HPDE6-E6E7 (cell line): Measurements from ENCODE around the gene JAM2.
"Not testable (repeated sequence)": the region's sequence is repeated elsewhere in the genome, so short reads cannot be mapped to it uniquely, and the experiment has no call there.

ENCODE experiments used
- DNase-seq: peaks from one replicate; pipeline ENCODE4 v3.0.0; 2011; ENCODE audit warnings: missing footprints; ENCODE audit errors: extremely low spot score

JAM2 gene, protein sequence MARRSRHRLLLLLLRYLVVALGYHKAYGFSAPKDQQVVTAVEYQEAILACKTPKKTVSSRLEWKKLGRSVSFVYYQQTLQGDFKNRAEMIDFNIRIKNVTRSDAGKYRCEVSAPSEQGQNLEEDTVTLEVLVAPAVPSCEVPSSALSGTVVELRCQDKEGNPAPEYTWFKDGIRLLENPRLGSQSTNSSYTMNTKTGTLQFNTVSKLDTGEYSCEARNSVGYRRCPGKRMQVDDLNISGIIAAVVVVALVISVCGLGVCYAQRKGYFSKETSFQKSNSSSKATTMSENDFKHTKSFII

DNA sequence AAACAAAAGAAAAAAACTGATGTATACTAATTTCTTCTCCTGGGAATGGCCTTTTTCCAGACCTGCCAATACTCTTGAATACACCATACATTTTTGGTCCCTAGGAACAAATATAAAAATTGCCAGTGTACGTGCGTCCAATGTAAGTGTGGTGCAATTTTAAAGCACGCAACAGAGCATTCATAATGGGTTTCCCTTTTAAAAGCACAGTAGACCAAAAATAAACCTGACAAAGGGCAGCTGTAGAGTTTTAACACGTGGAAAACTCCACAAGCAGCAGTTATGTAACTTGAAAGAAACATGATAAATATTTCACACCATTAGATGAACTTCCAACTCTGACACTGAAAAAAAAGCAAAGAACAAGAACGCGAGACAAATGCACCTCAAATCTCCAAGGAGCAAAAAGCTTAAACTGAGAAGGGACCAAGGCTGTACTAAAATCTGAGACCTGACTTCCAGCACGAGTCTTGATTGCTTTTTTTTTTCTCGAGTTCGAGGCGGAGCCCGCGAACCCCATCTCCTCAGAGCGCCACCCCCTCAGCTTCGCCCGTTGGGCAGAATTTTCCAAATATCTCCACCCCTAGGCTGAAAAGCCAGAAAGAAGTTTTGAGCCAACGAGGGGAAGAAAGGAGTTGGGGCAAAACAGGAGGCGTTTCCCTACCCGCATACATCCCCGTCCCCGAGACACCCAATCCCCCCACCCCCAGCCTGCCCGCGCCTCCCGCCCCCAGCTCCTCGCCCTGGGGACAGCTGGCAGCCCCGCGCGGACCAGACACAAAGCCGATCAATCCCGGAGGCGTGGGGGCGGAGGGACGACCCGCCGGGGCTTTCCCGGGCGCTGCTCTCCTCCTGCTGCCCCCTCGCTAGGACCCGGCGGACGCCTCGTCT is at the start of gene JAM2:
Gene JAM2 (plus strand): TSS at position 599 of the 891 bp plus-strand sequence. CDS start 564 bp downstream, outside the sequence.
- DNase-seq: no peak

DNA sequence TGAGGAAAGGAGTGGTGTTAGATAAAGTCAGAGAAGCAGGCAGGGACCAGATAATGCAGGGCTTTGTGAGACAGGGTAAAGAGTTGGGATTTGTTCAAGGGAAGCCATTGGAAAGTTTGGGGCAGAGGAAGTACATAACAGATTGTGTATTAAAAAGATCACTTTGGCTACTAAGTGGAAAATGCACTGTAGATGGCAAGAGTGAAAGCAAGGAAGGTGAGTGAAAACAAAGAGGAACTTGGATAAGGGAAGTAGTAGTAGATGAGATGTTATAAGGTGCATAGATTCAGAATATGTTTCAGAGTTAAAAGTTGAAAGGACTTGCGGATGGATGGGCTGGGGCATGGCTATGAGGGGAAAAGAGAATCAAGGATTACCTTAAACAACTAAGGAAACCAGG is 49.2 kb upstream of the JAM2 start:
- no peak for DNase-seq

DNA sequence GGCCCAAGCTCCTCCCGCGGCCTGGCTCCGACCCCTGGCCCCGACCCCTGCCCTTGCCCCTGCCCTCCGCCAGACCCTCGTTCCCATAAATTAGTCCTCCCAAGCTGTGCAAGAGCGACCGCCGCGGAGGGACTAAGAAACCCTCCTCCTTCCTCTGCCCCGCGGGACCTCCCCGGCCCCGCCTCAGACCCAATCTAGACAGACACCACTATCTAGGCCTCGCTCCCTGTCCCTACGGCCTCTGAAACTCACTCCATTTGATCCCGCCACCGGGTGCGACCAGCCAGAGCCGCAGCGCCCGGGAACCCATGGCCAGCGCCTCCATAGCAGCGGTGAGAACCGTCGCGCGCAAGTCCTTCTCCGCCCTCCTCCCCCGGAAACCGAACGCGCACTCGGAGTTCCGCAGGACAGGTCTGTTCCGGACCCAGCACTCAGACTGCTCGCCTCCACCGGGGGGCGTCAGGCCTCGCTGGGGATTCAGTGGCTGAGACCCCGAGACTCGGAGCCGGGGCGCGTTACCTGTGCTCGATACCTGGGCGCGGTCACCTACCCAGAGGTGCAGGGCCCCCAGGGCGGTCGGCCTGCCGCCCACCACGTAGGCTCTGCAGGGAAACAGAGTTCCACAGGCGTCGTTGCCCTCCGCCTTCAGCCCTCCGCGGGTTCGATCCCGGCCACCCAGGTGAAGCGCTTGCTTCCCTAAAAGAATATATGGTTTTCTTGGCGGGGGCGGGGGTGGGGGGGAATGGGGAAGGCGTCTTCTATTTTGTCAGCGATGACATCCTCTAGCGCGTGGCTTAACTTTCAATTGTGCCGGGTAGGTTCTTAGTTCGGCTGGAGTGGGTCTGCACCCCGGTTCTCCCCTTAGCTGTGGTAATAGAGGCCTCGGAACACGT is 31.7 kb upstream of the JAM2 start, which contains the start of gene MRPL39:
Gene MRPL39 (minus strand): TSS at position 331 of the 893 bp plus-strand sequence. CDS start 6 bp downstream, at position 325.
- peak; percentile 90 for DNase-seq

DNA sequence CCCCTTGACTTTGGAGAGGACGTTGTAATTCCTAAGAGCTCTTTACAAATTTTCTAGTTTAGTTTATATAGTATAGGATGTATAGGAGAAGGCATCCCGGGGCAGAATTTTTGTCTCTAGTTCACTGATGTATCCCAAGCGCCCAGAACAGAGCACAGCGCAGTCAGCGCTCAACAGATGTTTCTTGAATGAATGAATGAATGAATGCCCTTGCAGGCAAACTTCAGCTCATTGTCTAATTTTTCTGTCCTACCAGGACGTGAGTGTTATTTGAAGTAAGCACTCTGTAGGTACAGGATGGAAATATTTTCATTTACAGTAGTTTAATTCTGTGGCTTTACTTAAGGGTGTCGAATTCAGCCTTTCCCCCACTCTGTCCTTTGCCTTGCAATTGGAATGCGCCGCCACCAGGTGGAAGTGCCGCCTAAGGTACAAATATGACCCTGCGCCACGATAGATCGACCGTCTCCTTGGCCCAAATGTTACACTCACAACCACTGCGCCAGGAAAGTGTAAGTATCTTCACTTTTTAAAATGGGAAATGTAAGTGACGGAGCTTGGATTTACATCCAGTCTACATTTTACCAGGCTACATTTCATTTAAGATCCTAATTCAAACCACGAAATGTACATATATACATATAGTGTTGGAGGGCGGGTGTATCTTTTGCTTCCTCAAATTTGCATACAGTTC is 30.9 kb upstream of the JAM2 start:
- peak; percentile 67 for DNase-seq

DNA sequence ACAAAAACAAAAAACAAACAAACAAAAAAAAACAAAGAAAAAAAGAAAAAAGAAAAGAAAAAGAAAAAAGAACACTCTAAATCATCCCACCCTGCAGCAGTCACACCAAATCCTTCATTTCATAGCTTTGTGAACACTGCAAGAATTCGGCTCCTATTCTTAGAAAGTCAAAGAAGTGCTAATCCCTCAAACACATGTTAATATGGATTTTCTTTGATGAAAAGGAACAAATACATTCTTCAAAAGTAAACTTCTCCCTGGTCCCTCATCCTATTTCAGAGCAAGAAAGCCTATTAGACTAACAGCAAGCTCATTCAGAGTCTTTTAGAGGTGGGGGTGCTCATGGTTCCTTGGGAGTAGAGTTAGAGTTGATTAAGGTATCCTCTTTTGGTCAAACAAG is 24.6 kb upstream of the JAM2 start:
- no peak for DNase-seq

DNA sequence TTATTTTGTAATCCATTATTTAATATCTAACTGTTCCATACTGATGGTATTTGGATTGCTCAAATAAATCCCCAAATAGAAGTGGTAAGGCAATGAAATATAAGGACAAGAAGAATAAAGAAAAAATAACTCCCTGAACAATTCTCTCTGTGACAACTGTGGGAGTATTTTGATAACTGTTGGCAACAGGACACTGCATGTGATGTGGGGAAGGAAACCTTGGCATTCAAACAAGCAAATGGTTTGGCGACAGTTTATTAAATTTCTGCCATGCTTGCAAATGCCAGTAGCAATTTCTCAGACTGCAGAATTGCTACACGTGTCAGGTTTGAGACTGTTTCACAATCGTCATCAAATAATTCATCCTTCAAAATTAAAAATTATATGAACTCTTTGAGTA is 23.2 kb upstream of the JAM2 start:
- no peak for DNase-seq

DNA sequence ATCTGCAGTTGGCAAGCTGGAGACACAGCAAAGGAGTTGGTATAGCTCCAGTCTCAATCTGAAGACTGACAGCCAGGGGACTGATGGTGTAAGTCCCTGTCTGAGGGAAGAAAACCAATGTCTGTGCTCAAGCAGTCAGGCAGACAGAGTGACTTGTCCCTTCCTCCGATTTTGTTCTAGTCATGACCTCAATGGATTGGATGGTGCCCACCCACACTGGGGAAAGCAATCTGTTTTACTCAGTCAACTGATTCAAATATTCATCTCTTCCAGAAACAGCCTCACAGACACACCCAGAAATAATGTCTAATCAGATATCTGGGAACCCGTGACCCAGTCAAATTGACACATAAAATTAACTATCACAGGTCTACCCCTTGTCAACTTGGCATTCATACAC is 19.9 kb upstream of the JAM2 start:
- no peak for DNase-seq

DNA sequence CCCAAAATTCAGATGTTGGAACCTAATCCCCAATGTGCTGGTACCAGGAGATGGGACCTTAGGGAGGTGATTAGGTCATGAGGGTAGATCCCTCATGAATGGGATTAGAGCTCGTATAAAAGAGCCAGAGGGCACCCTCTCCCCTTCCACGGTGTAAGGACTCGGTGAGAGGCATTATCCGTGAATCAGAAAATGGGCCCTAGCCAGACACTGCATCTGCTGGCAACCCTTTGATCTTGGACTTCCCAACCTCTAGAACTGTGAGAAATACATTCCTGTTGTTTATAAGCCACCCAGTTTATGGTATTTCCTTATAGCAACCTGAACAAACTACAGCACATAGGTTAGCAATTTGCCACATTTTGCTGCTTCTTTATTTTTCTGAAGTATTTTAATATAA is 14.5 kb upstream of the JAM2 start:
- no peak for DNase-seq

DNA sequence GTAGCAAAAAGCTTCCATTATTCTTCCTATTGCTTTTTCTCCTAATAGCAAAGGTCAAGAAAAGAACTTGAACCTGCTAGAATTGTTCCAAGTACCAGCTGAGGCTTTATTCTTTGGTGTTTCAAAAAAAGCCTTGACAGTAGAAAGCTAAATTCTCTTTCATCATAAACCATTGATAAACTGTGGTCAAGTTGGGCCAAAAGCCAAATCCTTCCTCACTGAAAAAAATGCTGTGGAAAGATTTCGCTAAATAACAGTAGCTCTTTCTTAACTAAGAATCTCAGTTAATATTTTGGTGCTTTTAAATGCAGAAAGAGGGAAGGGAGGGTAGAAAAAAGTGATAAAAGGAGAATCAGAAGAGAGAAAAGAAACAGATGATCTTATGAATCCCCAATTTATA is 14.0 kb upstream of the JAM2 start:
- no peak for DNase-seq

DNA sequence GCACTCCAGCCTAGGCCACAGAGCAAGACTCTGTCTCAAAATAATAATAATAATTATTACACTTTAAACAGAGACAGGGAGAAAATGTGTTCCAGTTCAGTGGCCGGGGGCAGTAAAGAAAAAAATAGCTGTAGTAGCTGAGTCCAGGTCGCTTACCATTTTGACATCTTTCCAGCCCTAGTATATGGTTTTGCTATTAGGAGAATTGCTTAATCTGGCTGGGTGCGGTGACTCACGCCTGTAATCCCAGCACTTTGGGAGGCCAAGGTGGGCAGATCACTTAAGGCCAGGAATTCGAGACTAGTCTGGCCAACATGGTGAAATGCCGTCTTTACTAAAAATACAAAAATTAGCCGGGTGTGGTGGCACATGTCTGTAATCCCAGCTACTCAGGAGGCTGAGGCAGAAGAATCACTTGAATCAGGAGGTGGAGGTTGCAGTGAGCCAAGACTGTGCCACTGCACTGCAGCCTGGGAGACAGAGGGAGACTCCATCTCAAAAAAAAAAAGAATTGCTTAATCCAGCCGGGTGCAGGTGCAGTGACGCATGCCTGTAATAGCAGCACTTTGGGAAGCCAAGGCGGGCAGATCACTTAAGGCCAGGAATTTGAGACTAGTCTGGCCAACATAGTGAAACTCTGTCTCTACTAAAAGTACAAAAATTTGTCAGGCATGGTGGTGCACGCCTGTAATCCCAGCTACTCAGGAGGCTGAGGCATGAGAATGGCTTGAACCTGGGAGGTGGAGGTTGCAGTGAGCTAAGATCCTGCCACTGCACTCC is 13.1 kb upstream of the JAM2 start:
- DNase-seq: not testable (repeated sequence)

DNA sequence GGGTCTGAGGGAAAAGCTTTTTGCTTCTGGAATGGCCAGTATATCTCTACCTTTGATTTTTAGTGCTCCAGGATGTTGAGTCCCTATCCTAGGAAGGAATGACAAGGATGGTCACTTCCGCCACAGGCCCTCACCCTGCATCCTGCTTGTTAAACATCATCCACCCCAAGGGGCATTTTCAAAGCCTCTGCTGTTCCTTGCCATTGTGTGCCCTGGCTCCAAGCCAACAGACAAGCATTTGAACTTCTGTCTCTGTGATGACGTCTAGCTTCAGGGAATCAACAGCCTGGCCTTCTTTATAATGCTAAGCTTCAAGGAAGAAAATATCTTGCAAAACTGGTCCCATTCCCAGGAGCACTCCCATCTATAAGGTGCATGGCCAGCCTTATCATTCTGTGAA is 12.3 kb upstream of the JAM2 start:
- DNase-seq: no peak

DNA sequence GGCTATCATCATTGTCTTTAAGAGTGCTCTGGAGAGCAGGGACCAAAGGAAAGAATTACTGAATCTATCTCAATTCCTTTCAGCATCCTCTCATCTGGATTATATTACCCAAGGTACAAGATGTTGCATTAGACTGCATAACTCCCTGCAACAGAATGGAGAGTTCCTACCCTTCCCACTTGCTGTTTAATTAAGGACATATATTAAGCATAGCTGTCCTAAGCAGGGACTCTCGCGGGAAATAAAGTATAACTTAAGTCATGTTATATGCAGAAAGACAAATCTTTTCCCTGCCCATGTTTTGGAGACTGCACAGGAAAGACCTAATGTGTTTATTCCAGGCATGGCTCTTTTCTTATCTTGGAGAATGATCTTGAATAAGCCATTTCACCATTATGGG is 6.8 kb upstream of the JAM2 start:
- DNase-seq: no peak

DNA sequence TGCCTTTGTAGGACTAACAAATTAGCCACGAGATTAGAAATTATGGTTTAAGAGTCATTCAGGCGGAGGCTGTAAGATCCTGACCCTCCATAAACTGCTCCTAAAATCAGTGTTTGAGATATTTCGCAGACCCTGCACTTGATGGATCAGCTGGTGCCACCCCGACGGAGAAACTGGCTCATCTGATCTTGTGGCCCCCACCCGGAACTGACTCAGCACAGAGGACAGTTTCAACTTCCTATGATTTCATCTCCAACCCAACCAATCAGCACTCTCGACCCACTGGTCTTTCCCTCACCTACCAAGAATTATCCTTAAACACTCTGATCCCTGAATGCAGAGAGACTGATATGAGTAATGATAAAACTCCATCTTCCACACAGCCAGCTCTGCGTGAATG is 3.7 kb upstream of the JAM2 start:
- no peak for DNase-seq

DNA sequence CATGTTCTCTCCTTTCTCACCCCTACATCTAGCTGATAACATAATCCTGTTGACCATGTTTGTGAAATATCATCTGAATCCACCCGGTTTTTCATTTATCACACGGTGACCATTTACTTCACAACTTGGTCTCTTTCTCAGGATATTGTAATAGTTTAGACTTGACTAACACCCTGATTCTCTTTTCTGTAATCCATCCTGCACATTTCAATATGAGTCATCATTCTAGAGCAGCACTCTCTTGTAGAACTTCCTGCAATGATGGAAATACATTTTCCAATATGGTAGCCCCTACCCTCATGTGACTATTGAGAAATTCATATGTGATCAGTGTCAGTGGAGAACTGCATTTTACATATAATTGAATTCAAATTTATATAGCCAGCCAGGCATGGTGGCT is 2.3 kb upstream of the JAM2 start:
- DNase-seq: no peak

DNA sequence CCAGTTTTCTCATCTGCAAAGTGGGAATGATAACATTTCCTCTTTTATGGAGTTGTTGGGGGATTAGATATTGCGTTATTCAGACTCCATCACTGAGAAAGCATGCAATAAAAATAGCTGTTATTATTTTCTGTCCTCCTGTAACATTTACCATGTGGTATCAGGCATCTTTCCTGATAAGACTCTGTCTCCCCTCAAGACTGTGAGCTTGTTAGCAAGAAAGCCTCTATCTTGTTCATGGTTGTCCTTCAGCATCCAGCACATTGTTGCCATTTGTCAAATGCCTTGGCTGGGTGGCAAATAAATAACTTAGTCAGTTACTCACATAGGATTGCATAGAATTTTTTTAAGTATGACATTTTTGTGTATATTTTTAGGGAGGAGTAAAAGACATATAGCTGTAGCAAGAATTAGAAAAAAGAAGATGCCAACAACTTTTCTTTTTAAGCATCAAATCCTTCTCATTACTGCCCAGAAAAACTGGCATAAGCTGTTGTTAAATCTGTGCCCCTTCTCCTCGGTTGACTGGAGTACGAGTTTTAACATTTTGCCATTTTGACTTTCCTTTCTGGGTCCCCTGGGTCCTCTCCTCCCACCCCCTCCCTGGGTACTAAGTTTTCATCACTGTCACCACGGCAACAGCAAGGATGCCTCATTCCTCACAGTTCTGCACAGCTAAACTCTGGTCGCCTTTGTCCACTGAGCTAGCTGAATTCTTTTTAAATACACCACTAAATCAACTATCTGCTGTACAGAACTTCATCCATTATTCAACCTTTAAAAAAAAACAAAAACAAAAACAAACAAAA is 1.0 kb upstream of the JAM2 start:
- no peak for DNase-seq

DNA sequence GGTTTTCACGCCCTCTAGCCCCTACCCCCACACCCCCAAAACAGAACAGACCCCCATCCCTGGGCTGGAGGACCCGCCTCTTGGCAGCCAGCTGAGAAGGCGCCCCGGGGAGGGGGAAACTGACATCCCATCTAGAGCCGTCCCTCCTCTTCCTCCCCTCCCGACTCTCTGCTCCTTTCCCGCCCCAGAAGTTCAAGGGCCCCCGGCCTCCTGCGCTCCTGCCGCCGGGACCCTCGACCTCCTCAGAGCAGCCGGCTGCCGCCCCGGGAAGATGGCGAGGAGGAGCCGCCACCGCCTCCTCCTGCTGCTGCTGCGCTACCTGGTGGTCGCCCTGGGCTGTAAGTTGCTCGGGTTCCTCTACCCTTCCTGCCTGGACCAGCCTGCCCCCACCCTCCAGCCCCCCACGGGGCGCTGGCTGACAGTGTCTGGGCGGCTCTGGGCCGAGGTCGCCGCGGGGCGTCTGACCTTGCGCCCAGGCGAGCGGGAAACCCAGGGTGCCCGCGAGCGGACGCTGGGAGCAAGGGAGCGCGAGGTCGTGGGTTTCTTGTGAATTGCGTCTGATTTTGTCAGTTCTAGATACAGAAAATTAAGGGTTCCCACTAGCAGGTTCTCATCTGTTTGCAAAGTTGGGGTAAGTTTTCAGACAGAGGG is 618 bp downstream of the JAM2 start:
- DNase-seq: no peak

DNA sequence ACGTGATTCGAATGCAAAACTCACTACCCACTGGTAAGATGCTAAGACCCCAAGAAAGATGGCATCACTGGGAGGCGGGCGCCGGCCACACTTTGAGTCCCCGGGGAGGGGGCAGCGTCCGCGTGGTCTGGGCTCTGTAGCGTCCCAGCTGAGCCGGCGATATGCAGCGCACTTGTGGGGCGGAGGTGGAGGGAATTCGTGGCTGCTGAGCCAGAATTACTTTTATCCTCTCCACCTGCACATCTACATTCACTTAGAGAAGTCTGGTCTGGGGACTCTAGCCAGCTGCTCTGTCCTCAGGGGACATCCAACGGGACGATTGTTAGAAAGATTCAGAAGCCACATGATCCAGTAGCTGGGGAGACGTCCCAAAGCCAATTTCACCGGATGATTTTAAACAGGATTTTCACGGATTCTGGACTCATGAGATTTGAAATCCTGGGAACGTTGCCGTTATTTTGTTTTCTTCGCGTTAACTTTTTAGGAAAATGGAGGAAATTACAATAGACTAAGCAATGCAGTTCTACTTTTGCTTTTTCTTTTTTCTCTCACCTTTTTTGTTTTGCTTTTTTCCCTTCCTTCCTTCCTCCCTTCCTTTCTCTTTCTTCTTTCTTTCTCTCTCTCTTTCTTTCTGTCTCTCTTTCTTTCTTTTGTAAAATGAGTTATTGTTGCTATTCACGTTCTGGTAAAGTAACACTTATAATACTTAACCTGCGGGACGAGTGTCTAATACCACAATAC is 1.3 kb downstream of the JAM2 start:
- DNase-seq: no peak

DNA sequence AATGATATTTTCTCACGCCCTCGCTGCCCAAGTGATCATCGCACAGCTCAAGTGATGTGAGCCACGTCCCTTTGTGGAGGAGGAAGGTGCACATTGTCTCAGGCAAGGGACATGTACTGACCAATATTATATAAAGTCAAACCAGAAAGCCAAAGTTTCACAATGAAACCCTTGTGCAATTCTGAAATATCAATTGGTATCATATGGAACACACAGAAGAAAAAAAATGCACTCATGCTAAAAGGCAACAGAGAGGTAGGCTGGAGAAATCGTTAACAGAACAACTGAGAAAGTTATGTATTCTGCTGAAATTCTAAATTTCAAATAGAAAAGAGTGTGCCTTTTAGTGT is 1.9 kb downstream of the JAM2 start:
- DNase-seq: no peak

DNA sequence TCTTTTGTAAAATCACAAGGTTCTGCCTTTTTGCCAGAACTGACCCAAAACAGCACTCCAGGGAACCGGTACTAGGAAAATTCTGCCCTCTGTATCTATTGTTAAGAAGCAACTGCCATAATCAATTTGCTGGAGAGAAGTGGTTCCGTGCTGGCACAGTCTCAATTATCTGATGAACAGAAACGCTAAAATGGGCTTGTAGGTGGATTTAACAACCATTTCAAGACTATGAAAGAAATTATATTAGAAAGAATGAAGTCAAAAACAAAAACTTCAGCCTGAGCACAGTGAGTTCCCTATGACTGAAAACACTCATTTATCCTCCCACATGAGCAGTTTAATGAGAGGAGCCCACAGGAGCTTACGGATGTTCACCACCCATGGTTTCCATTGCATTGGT is 4.4 kb downstream of the JAM2 start:
- DNase-seq: no peak
